Endothelial cell of umbilical vein (primary cell): ENCODE results near the gene XPO6. TPM values are rescaled to one million over a fixed set of nuclear protein-coding genes. Genes with fewer than 3 reads are reported as not detected.

Source experiments
- BruUV-seq: library from RNA; stranded (reverse); fragments of 400-500 nt; replicated peaks from 2 replicates; lab custom pipeline; 2021; lab: Mats Ljungman, UMichigan
- CTCF ChIA-PET: fragments of 300-600, 350-600 bp; sonication (Branson Sonifier 250); formaldehyde crosslinking; loops from one replicate; lab custom pipeline; 2021; ENCODE audit warnings: antibody characterized with exemption, inconsistent platforms; lab: Charles Lee
- POLR2A ChIA-PET: fragments of 300-600, 350-600 bp; sonication (Branson Sonifier 250); formaldehyde crosslinking; loops from one replicate; lab custom pipeline; 2021; ENCODE audit warnings: antibody characterized with exemption, inconsistent platforms; lab: Charles Lee
- DNase-seq: peaks from one replicate; pipeline ENCODE4 v3.0.0-alpha.2; 2011; ENCODE audit warnings: low read depth, low spot score
- FAIRE-seq: peaks from 2 replicates; lab custom pipeline; 2011; peaks lifted over from hg19 to GRCh38; lab: Jason Lieb, UNC
- H2AFZ ChIP-seq: 2 replicates; pipeline ENCODE4 v1.6.0; 2012; ENCODE audit warnings: low read depth, low read length, control low read depth, inconsistent platforms
- H3K27ac ChIP-seq: 2 replicates; pipeline ENCODE4 v1.5.1; 2011; ENCODE audit warnings: low read depth, mild to moderate bottlenecking, control low read depth, low read length, moderate library complexity; ENCODE audit not compliant: insufficient read depth
- H3K27me3 ChIP-seq, 2 experiments: 2 replicates each; pipeline versions ENCODE4 v1.6.0 to v1.6.1; 2011; ENCODE audit warnings: low read length in 2 of 2, mixed read lengths in 1 of 2; ENCODE audit not compliant: control insufficient read depth in 2 of 2, insufficient read depth in 2 of 2
- H3K36me3 ChIP-seq, 2 experiments: 2 replicates in 1 of 2; 3 replicates in 1 of 2; pipeline ENCODE4 v1.5.1; 2011; ENCODE audit warnings: low read length in 2 of 2, mild to moderate bottlenecking in 1 of 2, moderate library complexity in 1 of 2; ENCODE audit not compliant: control insufficient read depth in 2 of 2, insufficient read depth in 2 of 2; ENCODE audit errors: extremely low read depth in 1 of 2
- H3K4me1 ChIP-seq: 3 replicates; pipeline ENCODE4 v1.5.1; 2011; ENCODE audit warnings: mild to moderate bottlenecking, low read length; ENCODE audit not compliant: control insufficient read depth, insufficient read depth; ENCODE audit errors: extremely low read depth
- H3K4me2 ChIP-seq: 2 replicates; pipeline ENCODE4 v1.6.1; 2011; ENCODE audit warnings: low read length, control low read depth, mixed read lengths; ENCODE audit not compliant: insufficient read depth
- H3K4me3 ChIP-seq, 3 experiments: fragments of 200-600 bp in 1 of 3; sonication (generic), shearing (Covaris generic) in 1 of 3; replicated peaks in 1 of 3; 2 replicates each; pipeline ENCODE4 v1.5.1; 2011 to 2016; ENCODE audit warnings: control low read depth in 3 of 3, low read length in 3 of 3, mild to moderate bottlenecking in 2 of 3, inconsistent platforms in 1 of 3, low read depth in 1 of 3, moderate library complexity in 1 of 3; ENCODE audit not compliant: insufficient read depth in 1 of 3
- H3K79me2 ChIP-seq: 2 replicates; pipeline ENCODE4 v1.6.0; 2012; ENCODE audit warnings: low read length, inconsistent platforms; ENCODE audit not compliant: control insufficient read depth, insufficient read depth
- H3K9ac ChIP-seq: replicated peaks from 2 replicates; pipeline ENCODE3; 2011; ENCODE audit warnings: low read length, control low read depth; ENCODE audit not compliant: insufficient read depth; ENCODE audit errors: extremely low read depth
- H3K9me1 ChIP-seq: replicated peaks from 3 replicates; pipeline ENCODE4 v1.6.0; 2011; ENCODE audit warnings: mild to moderate bottlenecking, low read length; ENCODE audit not compliant: control insufficient read depth, insufficient read depth; ENCODE audit errors: extremely low read depth
- H3K9me3 ChIP-seq: replicated peaks from 2 replicates; pipeline ENCODE4 v1.5.1; 2012; ENCODE audit warnings: low read length, inconsistent platforms; ENCODE audit not compliant: control insufficient read depth, insufficient read depth
- H4K20me1 ChIP-seq: replicated peaks from 2 replicates; pipeline ENCODE3; 2011; ENCODE audit warnings: mild to moderate bottlenecking, low read length; ENCODE audit not compliant: control insufficient read depth, insufficient read depth; ENCODE audit errors: extremely low read depth
- CTCF ChIP-seq, 2 donors: IDR thresholded peaks; 1 replicate in 1 of 2; 2 replicates in 1 of 2; pipeline ENCODE4 v1.5.1; 2011; ENCODE audit warnings: low read length in 2 of 2, mild to moderate bottlenecking in 2 of 2, moderate library complexity in 2 of 2, control low read depth in 1 of 2, inconsistent platforms in 1 of 2, low read depth in 1 of 2; ENCODE audit not compliant: insufficient read depth in 1 of 2; ENCODE audit errors: extremely low read depth in 1 of 2
- EZH2 ChIP-seq: IDR thresholded peaks from 2 replicates; pipeline ENCODE4 v1.6.1; 2012; ENCODE audit warnings: borderline replicate concordance, low read depth, mild to moderate bottlenecking, moderate library complexity, low read length, inconsistent platforms; ENCODE audit not compliant: severe bottlenecking
- FOS ChIP-seq: IDR thresholded peaks from 2 replicates; pipeline ENCODE4 v1.6.1; 2011; ENCODE audit warnings: mild to moderate bottlenecking, low read length, moderate library complexity, borderline replicate concordance; ENCODE audit not compliant: insufficient read depth
- GATA2 ChIP-seq: IDR thresholded peaks from 2 replicates; pipeline ENCODE4 v1.7.0; 2011; ENCODE audit warnings: low read depth, mild to moderate bottlenecking, moderate library complexity, mixed read lengths, low read length; ENCODE audit not compliant: insufficient read length, insufficient read depth
- JUN ChIP-seq: IDR thresholded peaks from 2 replicates; pipeline ENCODE4 v1.6.1; 2011; ENCODE audit warnings: borderline replicate concordance, low read depth; ENCODE audit not compliant: insufficient read length, insufficient read depth
- MAX ChIP-seq: IDR thresholded peaks from 2 replicates; pipeline ENCODE4 v1.6.1; 2011; ENCODE audit not compliant: insufficient read depth, insufficient read length
- MYC ChIP-seq: IDR thresholded peaks from one replicate; pipeline ENCODE4 v1.6.1; 2011; ENCODE audit warnings: mild to moderate bottlenecking, low read depth, low read length
- POLR2A ChIP-seq: IDR thresholded peaks from 2 replicates; pipeline ENCODE4 v1.6.1; 2012; ENCODE audit warnings: low read depth, mild to moderate bottlenecking, control low read depth, low read length
- POLR2AphosphoS5 ChIP-seq: IDR thresholded peaks from 2 replicates; pipeline ENCODE4 v1.6.1; 2012; ENCODE audit warnings: low read depth, mild to moderate bottlenecking, control low read depth, low read length, moderate library complexity; ENCODE audit not compliant: insufficient read depth
- dilution Hi-C: fragments of 300-500 bp; cut with MboI; formaldehyde crosslinking; loops from one replicate; pipeline ENCODE4 v1.15.0; 2019; ENCODE audit warnings: low sequenced_read_pairs; ENCODE audit not compliant: extremely low pct_ligation_motif_present
- intact Hi-C: fragments of 100-400 bp; cut with micrococcal nuclease; formaldehyde crosslinking; loops from one replicate; pipeline ENCODE4 v1.10.0; 2022
- polyA plus RNA-seq, 4 experiments: library from polyadenylated mRNA; depleted of rRNA in 3 of 4; stranded (reverse) in 3 of 4; unstranded in 1 of 4; fragments of >200 nt; gene quantifications; 2 replicates each; pipeline versions ENCODE4 v1.2.1 to v1.2.3, GENCODE V29; 2011 to 2012; ENCODE audit warnings: missing spikeins in 1 of 4
- small RNA-seq: library from RNA; depleted of rRNA; stranded (forward); fragments of <200 nt; gene quantifications from one replicate; pipeline ENCODE3, GENCODE V24; 2012; ENCODE audit warnings: low replicate concordance, low read depth; ENCODE audit not compliant: insufficient read depth, insufficient read length
- total RNA-seq: library from RNA; stranded (reverse); gene quantifications from 2 replicates; pipeline ENCODE4 v1.2.3, GENCODE V29; 2021

XPO6 gene
- total and polyA plus RNA-seq, 2 donors (not counting 3 experiments of a cell fraction or from before 2014, with no cell fraction given): 170 to 272 TPM

GRCh38 chr16:28051486-28051885, 160.3 kb downstream of the XPO6 start:
- Histone ChIP-seq H3K4me1 (no peaks in the 10 kb centered on the region), H3K9ac (no peak overlapping the region), H3K79me2 (no peaks in the 10 kb centered on the region), H4K20me1 (no peaks in the 10 kb centered on the region), H3K36me3 (no peaks in the 10 kb centered on the region), H3K27ac (no peak overlapping the region), H3K9me1 (no peaks in the 10 kb centered on the region), H3K4me3 (no peak overlapping the region), H2AFZ (no peak overlapping the region), H3K4me2 (no peak overlapping the region), H3K9me3 (no peaks in the 10 kb centered on the region), H3K27me3 (no peaks in the 10 kb centered on the region)
- no peak for FAIRE-seq
- intact Hi-C loops (no loop called here), dilution Hi-C loops (no loop called here)
- BruUV-seq: no TSS peak
- no peak for TF ChIP-seq JUN
- TF ChIP-seq EZH2: no peak
- no peak for TF ChIP-seq MYC
- no peak for TF ChIP-seq FOS
- TF ChIP-seq MAX: no peak
- TF ChIP-seq POLR2A: no peak
- TF ChIP-seq POLR2AphosphoS5: no peak
- no peak for TF ChIP-seq CTCF (IDR thresholded peaks at IDR 0.05; ENCODE audit: extremely low read depth in 1 of 2, insufficient read depth in 1 of 2, low read depth in 1 of 2, low read length in 2 of 2)
- TF ChIP-seq GATA2: no peak
- DNase-seq: no peak
- ChIA-PET CTCF (no interaction called here), POLR2A (no interaction called here)

Small RNA genes within 50 kb of the gene (small RNA-seq; reads per million reads assigned to genes)
- gene RF00402 (not detected), gene RNY1P10 (not detected)

Other genes with a start within 250 kb of the XPO6 start
- gene GSG1L, start 148.3 kb downstream of the XPO6 start, total RNA-seq: not detected in 2 replicates
- gene GSG1L, start 148.3 kb downstream of the XPO6 start, polyA plus RNA-seq: 0.06 and 0.14 TPM in 2 replicates
- 0.51 and 0.60 TPM in 2 replicates for gene SBK1, start 80.6 kb upstream of the XPO6 start, total RNA-seq
- gene SBK1, start 80.6 kb upstream of the XPO6 start, polyA plus RNA-seq: 0.19 and 0.21 TPM in 2 replicates
- 1.1 and 5.0 TPM in 2 replicates for gene NPIPB6, start 151.5 kb upstream of the XPO6 start, total RNA-seq
- gene NPIPB6, start 151.5 kb upstream of the XPO6 start, polyA plus RNA-seq: not detected in 2 replicates
- gene EIF3CL, start 191.9 kb upstream of the XPO6 start, total RNA-seq: 14.7 and 52.1 TPM in 2 replicates
- gene EIF3CL, start 191.9 kb upstream of the XPO6 start, polyA plus RNA-seq: 137 and 188 TPM in 2 replicates